ENCODE results near the gene C6. TPM values are rescaled to one million over a fixed set of nuclear protein-coding genes. Genes with fewer than 3 reads are reported as not detected.

C6 gene
- total and polyA plus RNA-seq, 2 donors (not counting 1 experiment from before 2014, with no cell fraction given): not detected

DNA sequence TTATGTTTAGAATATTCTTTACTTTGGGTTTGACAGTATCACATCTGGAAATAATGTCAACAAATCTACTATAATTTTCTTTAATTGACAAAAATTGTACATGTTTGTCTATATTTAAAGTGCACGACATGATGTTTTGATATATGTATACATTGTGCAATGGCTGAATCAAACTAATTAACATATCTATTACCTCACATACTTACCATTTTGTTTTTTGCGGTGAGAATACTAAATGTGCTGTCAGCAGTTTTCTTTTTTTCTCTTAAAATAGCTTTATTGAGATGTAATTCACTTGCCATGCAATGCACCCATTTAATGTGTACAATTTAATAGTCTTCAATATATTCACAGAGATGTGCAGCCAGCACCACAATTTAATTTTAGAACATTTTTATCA lies 10.6 kb upstream of the C6 start:
- ChIA-PET POLR2A (no interaction called here), CTCF (no interaction called here)
- WGBS (ENCODE audit: insufficient coverage): no CpG with 5 or more reads among the region's 2 CpGs
- H3K4me3 ChIP-seq (ENCODE audit: control extremely low read depth in 1 of 5, extremely low read depth in 1 of 5, insufficient read depth in 1 of 5, low read depth in 2 of 5, low read length in 4 of 5): no peak overlapping the region
- ATAC-seq (ENCODE audit: low read depth) (no peak), DNase-seq (no peak)
- H3K27me3 ChIP-seq (replicated peaks in 1 of 4; ENCODE audit: control extremely low read depth in 1 of 4, control insufficient read depth in 3 of 4, insufficient read depth in 4 of 4, low read length in 3 of 4): no peaks in the 10 kb centered on the region
- TF ChIP-seq EZH2 (IDR thresholded peaks at IDR 0.05; ENCODE audit: borderline replicate concordance, insufficient read depth, low read depth, low read length, poor library complexity, severe bottlenecking): no peak
- no peak for TF ChIP-seq CTCF (IDR thresholded peaks at IDR 0.05)
- Mint-ChIP-seq H3K9me3 (ENCODE audit: insufficient read depth) (no peaks in the 10 kb centered on the region), H3K4me1 (no peaks in the 10 kb centered on the region), H3K27me3 (no peaks in the 10 kb centered on the region), H3K4me3 (no peak overlapping the region), H3K27ac (no peak overlapping the region)
- no peaks in the 10 kb centered on the region for H3K36me3 ChIP-seq (replicated peaks in 1 of 2; ENCODE audit: control extremely low read depth in 1 of 2, control insufficient read depth in 1 of 2, extremely low read depth in 1 of 2, insufficient read depth in 2 of 2, low read length in 1 of 2)
- no peaks in the 10 kb centered on the region for H4K20me1 ChIP-seq (ENCODE audit: control insufficient read depth, insufficient read depth, low read length, poor library complexity, severe bottlenecking)
- peaks cover 0 to 2% (median 0%) of the 10 kb centered on the region in 3 donors for H3K9me3 ChIP-seq (ENCODE audit: control extremely low read depth in 1 of 3, control insufficient read depth in 2 of 3, insufficient read depth in 1 of 3, low read length in 2 of 3)
- H3K4me1 ChIP-seq (ENCODE audit: control insufficient read depth in 2 of 2, insufficient read depth in 2 of 2, low read length in 2 of 2): no peaks in the 10 kb centered on the region
- no peak overlapping the region for H3K27ac ChIP-seq (ENCODE audit: low read length in 2 of 2)
- H3K79me2 ChIP-seq (ENCODE audit: control insufficient read depth, insufficient read depth, low read length): no peaks in the 10 kb centered on the region
- H2AFZ ChIP-seq (ENCODE audit: insufficient read depth, low read depth, low read length, poor library complexity, severe bottlenecking): no peak overlapping the region
- H3K4me2 ChIP-seq (replicated peaks; ENCODE audit: low read depth, low read length, poor library complexity, severe bottlenecking): no peak overlapping the region
- H3K9ac ChIP-seq (ENCODE audit: low read length): no peak overlapping the region
- intact Hi-C loops (cut with micrococcal nuclease): no loop called here

GRCh38 chr5:41219658-41220269 lies 6.4 kb upstream of the C6 start:
- ATAC-seq (ENCODE audit: low read depth) (no peak), DNase-seq (no peak)
- H3K27ac Mint-ChIP-seq: no peak overlapping the region
- Histone ChIP-seq H3K4me2 (replicated peaks; ENCODE audit: low read depth, low read length, poor library complexity, severe bottlenecking) (no peak overlapping the region), H3K4me3 (ENCODE audit: control extremely low read depth in 1 of 5, extremely low read depth in 1 of 5, insufficient read depth in 1 of 5, low read depth in 2 of 5, low read length in 4 of 5) (no peak overlapping the region), H4K20me1 (ENCODE audit: control insufficient read depth, insufficient read depth, low read length, poor library complexity, severe bottlenecking) (no peaks in the 10 kb centered on the region), H3K9me3 (ENCODE audit: control extremely low read depth in 1 of 3, control insufficient read depth in 2 of 3, insufficient read depth in 1 of 3, low read length in 2 of 3) (no peaks in the 10 kb centered on the region), H3K36me3 (replicated peaks in 1 of 2; ENCODE audit: control extremely low read depth in 1 of 2, control insufficient read depth in 1 of 2, extremely low read depth in 1 of 2, insufficient read depth in 2 of 2, low read length in 1 of 2) (no peaks in the 10 kb centered on the region), H3K79me2 (ENCODE audit: control insufficient read depth, insufficient read depth, low read length) (no peaks in the 10 kb centered on the region), H2AFZ (ENCODE audit: insufficient read depth, low read depth, low read length, poor library complexity, severe bottlenecking) (no peak overlapping the region), H3K27me3 (replicated peaks in 1 of 4; ENCODE audit: control extremely low read depth in 1 of 4, control insufficient read depth in 3 of 4, insufficient read depth in 4 of 4, low read length in 3 of 4) (no peaks in the 10 kb centered on the region), H3K27ac (ENCODE audit: low read length in 2 of 2) (no peak overlapping the region), H3K9ac (ENCODE audit: low read length) (no peak overlapping the region), H3K4me1 (ENCODE audit: control insufficient read depth in 2 of 2, insufficient read depth in 2 of 2, low read length in 2 of 2) (no peaks in the 10 kb centered on the region)
- no peaks in the 10 kb centered on the region for H3K27me3 Mint-ChIP-seq
- H3K4me3 Mint-ChIP-seq: no peak overlapping the region
- intact Hi-C loops (cut with micrococcal nuclease): no loop called here
- ChIA-PET CTCF (no interaction called here), POLR2A (no interaction called here)
- TF ChIP-seq EZH2 (IDR thresholded peaks at IDR 0.05; ENCODE audit: borderline replicate concordance, insufficient read depth, low read depth, low read length, poor library complexity, severe bottlenecking) (no peak), CTCF (IDR thresholded peaks at IDR 0.05) (no peak)
- WGBS (ENCODE audit: insufficient coverage): no CpG with 5 or more reads among the region's 2 CpGs
- H3K9me3 Mint-ChIP-seq (ENCODE audit: insufficient read depth): no peaks in the 10 kb centered on the region
- H3K4me1 Mint-ChIP-seq: no peaks in the 10 kb centered on the region
